AG09319 (cell line): ENCODE results near the gene SLIT1.

Source experiments
- DNase-seq: peaks from one replicate; pipeline ENCODE4 v3.0.0-alpha.2; 2010; ENCODE audit warnings: low read depth; ENCODE audit errors: extremely low read depth
- TF ChIP-seq, protein P1 (sequence below): IDR thresholded peaks from 2 replicates; pipeline ENCODE4 v1.5.1; 2011; ENCODE audit warnings: low read depth, mild to moderate bottlenecking, inconsistent platforms, low read length, moderate library complexity

Gene SLIT1

DNA sequence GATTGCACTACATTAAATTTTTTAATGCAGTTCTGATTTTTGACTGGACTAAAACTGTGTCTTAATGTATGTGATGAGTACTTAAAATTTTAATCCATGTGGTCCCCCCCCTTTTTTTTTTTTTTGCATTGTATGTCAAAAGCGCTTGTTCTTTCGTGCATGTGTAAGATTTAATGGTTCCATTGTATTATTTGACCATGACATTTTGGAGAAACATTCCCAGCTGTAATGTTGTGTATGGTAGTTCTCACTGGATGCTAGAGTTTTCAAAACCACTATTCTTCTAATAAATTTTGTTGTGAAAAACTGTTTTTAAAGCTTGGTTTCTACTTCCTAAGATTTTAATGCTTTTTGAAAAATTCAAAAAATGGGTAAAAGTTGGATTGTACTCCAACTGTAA, 221.6 kb downstream of the SLIT1 start:
- no peak for DNase-seq
- TF ChIP-seq, protein P1, sequence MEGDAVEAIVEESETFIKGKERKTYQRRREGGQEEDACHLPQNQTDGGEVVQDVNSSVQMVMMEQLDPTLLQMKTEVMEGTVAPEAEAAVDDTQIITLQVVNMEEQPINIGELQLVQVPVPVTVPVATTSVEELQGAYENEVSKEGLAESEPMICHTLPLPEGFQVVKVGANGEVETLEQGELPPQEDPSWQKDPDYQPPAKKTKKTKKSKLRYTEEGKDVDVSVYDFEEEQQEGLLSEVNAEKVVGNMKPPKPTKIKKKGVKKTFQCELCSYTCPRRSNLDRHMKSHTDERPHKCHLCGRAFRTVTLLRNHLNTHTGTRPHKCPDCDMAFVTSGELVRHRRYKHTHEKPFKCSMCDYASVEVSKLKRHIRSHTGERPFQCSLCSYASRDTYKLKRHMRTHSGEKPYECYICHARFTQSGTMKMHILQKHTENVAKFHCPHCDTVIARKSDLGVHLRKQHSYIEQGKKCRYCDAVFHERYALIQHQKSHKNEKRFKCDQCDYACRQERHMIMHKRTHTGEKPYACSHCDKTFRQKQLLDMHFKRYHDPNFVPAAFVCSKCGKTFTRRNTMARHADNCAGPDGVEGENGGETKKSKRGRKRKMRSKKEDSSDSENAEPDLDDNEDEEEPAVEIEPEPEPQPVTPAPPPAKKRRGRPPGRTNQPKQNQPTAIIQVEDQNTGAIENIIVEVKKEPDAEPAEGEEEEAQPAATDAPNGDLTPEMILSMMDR, result no peak

DNA sequence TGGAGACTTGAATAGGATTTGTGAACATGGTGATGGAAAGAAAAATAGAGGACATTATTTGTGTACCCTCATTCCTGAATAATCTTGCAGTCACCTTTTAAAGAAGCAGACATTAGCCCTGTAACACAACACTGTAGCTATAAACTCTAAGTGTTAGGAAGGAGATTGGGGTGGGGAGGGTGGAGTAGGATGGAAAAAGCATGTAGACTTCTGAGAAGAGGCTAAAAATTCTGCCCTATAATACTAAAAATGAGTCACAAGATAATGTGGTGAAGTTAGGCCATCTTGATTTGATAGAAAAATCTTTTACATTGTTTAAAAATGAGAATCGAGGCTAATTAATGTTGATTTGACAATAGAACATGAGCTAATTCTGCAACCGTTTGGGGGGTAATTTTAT, 224.9 kb downstream of the SLIT1 start:
- DNase-seq, result no peak
- TF ChIP-seq, protein P1, result no peak

DNA sequence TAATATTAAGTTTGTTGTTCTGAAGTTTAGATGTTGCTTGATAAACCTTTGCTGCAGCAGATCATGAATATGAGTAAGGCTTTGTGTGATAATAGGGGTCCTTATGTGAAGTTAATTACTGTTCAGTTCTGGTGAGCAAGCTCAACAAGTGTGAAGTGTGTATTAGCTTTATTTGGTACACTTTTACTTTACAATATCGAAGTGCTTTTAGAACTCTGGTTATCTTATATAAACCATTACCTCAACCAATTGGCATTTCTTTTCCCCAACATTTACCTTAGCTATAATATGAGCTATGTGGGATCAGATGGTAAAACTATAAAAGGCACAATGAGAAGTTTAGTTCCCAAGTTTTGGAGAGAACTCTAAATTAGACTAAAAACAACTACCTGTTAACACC, 226.0 kb downstream of the SLIT1 start:
- no peak for DNase-seq
- TF ChIP-seq, protein P1, result no peak

DNA sequence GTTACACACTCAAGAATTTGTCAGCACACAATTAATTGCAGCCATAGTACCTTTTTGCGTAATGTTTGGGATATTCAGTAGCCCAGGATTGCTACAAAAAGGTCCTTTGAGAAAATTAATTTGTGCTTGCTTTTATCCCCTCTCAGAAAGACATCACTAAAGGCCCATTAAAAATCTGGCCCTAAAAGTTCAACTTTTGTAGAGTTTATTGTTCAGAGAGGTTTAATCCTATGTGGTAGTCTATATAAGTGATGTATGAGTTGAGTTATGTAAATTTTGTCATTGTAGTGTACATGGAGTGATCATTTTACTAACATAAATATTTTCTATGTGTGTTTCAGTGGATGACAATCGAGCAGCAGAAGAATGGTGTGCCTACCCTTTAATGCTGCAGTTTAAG, 227.7 kb downstream of the SLIT1 start:
- TF ChIP-seq, protein P1, result no peak
- DNase-seq, result no peak

DNA sequence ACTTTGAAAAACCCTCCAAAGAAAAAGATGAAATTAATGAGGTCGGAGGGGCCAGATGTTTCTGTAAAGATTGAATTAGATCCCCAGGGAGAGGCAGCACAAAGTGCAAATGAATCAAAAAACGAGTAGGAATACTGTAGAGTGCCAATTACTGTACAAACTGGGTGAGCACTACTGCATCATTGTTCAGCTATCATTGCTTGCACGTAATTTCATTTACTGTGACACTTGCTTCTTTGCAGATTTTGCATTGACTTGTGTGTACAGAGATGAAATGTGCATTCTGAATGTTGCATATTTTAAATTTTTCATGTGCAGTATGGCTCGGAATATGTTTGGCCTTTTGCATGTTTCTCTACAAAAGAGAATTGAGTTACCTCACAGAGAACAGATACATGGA, 230.0 kb downstream of the SLIT1 start:
- no peak for DNase-seq
- TF ChIP-seq, protein P1, result no peak

DNA sequence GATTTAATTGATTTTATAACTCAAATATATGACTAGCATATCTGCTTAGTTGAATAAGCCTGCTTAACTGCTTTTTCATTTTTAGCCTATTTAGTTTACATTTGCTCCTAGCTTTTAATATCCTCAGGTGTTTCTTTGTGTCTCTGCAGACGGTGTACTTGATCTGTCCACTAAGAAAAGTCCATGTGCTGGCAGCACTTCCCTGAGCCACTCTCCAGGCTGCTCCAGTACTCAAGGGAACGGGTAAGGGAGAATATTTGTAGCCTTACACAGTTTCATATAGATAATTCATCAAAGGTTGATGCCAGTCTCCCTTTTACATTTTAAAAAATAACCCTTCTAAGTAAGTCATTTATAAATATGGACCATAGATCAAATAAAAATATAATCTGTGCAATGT, 233.8 kb downstream of the SLIT1 start:
- TF ChIP-seq, protein P1, result no peak
- no peak for DNase-seq

DNA sequence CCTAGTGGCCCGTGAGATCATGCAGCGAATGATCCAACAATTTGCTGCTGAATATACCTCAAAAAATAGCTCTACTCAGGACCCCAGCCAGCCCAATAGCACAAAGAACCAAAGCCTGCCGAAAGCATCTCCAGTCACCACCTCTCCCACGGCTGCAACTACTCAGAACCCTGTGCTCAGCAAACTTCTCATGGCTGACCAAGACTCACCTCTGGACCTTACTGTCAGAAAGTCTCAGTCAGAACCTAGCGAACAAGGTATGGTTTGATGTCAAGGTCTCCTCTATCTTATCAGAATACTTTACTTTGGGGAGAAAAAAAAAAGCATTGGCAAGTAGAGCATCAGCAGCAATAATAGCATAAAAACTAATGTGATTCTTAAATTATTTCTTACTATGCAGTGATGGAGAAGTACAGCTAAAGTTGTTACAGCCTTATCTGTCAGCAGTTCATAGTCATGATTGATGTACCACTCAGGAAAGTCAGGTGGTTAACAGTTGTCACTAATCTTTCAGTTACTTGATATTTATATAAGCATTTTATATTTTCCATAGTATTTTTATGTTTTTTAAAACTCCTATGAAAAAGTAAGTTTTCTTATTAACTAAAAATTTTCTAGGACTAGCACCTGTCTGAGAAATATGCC, 236.6 kb downstream of the SLIT1 start:
- DNase-seq, result no peak
- TF ChIP-seq, protein P1, result no peak
